Neural progenitor cell (in vitro differentiated cells): ENCODE results near the gene ENDOU.

Experiments
- CTCF ChIP-seq: fragments of 200-600 bp; sonication (generic); IDR thresholded peaks from 2 replicates; pipeline ENCODE4 v1.5.1; 2017; ENCODE audit warnings: antibody characterized with exemption, mild to moderate bottlenecking
- EZH2 ChIP-seq: fragments of 200-600 bp; sonication (generic); IDR thresholded peaks from 2 replicates; pipeline ENCODE4 v1.6.1; 2017; ENCODE audit warnings: antibody characterized with exemption, mild to moderate bottlenecking, moderate library complexity
- EZH2phosphoT487 ChIP-seq: fragments of 200-600 bp; sonication (generic); IDR thresholded peaks from 2 replicates; pipeline ENCODE4 v1.6.1; 2017; ENCODE audit warnings: antibody characterized with exemption

- TF ChIP-seq CTCF: no peak
- no peak for TF ChIP-seq EZH2
- no peak for TF ChIP-seq EZH2phosphoT487
Measured at GRCh38 chr12:47751561-47751960, 26.3 kb upstream of the ENDOU start.
